Activated CD4-positive, CD25-positive, alpha-beta regulatory T cell treated with anti-CD3 and anti-CD28 coated beads, Interleukin-2, amount 50 U/mL, for 24 hours (primary cell): ENCODE measurements around the gene CNTNAP2.

Source experiments
- ATAC-seq, 2 donors: fragments of 150-1000 bp; cut with Tn5 transposase; one replicate each; pipeline ENCODE4 v1.10.0; 2021; ENCODE audit warnings: mild to moderate bottlenecking in 1 of 2, moderate library complexity in 1 of 2

The CNTNAP2 gene

DNA sequence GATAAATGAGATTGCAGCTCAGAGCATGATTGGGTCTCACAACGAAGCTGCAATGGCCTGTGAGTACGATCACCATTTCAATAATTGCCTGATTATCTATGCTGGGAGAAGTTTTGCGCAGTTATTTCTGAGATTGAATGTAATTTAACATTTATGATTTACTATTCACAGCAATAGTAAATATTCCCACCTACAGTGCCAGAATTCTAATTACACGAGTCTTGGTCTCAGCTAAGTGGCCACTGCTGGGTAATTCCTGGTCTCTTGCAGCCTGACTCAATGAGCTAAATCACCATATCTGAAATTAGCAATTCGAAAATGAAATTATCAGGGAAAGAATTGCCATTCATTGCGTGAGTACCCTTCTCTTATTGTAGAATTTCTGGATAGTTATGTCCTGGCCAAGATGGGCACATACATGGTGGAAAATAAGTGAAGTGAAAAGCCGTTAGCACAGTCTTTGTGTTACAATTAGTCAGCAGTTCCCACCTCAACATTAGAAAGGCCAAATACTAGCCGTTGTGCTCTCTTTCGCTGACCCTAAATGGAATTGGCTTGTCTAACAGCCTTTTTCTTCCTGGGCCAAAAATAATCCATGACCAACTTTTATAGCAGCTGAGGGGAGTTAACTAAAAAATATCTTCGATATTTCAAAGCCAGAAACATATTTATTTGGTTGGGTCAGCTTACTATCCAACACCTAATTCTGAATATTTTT, 1793.0 kb downstream of the CNTNAP2 start:
- no peak for ATAC-seq

DNA sequence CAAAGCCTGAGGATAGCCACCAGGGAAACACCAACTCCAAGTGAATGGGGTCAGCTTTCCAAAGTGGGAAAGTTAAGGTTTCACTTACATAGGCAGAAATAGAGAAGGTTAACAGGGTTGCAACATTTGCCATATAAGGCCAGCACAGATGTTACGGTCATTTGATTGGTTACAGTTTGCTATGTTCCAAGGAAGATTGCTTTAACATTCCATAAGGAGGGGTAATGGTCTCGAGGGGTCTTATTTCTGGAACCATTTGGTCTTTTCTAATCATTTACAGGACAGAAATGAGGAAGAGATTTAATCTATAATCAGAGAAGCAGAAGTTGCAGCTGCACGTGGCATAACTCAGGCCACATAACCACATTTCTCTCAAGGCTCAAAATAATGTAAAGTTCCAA, 1794.6 kb downstream of the CNTNAP2 start:
- no peak for ATAC-seq

GRCh38 chr7:147912291-147912690, 1795.7 kb downstream of the CNTNAP2 start:
- no peak for ATAC-seq

DNA sequence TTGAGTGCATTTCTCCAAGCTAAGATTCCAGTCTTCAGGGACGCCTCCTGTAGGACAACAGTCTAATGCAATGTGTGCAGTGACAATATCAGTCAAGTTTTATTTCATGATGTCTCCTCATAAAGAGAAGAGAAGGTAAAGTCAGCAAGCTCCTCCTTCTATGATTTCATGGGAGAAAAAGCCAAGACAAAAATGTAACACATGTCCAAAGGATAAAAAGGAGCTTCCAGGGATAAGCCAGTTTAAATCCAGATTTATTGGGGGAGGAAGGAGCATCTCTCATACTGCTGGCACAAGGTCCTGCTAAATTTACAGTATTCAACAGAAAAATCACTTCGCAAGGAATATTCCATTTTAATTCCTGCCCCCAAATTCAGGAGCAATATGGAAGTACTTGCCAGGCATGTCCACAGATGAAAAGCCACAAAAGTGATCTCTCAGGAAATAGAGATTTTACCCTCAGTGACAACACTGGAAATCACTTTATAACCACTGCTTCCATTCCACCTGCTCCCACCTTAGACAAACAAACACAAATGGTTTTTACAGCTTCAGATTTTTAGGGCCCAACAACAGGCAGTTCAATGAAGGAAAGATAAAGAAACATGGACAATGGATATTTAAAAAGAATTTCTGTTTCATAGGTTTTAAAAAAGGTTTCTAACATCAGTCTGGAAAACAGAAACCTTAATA, 1796.5 kb downstream of the CNTNAP2 start:
- no peak for ATAC-seq

GRCh38 chr7:147915781-147916180, 1799.2 kb downstream of the CNTNAP2 start:
- ATAC-seq: no peak

DNA sequence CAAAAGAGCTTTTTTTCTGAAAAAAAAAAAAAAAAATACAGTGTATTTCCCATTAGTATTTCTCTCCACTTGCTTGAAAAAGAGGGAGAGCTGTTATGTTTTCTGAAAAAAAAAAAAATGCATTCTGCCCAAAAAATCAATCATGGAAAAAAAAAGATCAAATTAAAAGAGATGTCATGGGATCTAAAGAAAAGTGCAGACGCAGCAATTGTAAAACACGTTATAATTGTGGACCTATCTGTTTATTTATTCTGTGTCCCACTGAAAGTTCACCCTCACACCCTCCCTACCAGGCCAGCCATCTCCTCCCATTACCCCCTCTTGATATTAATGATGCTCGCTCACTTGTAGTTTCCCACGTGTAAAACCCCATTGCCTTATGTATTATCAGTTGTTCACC, 1800.0 kb downstream of the CNTNAP2 start:
- ATAC-seq: no peak

GRCh38 chr7:147923841-147924240, 1807.2 kb downstream of the CNTNAP2 start:
- ATAC-seq: no peak

DNA sequence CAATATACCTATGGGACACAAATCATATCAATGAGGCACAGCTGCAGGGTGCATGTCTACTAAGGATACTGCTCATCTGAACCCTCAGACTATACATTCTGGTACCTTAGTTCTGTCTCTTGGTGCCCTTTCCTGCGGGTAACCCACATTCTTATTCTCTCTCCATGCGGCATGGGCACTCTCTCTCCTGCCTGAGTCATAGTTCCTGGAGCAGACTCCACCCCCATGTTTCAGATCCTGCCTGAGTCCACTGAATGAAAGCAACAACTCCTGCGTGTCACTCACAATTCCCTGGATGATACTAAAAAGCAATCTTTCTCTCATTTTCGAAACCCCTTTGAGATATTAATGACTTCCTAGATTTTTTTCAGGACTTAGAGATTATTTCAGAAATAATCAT, 1820.8 kb downstream of the CNTNAP2 start:
- ATAC-seq: no peak

- ATAC-seq: no peak
Observed at GRCh38 chr7:147941381-147941780, 1824.8 kb downstream of the CNTNAP2 start.

GRCh38 chr7:147944321-147944720, 1827.7 kb downstream of the CNTNAP2 start:
- ATAC-seq: no peak

- ATAC-seq: no peak
Observed at GRCh38 chr7:147952918-147953317, 1836.3 kb downstream of the CNTNAP2 start.

DNA sequence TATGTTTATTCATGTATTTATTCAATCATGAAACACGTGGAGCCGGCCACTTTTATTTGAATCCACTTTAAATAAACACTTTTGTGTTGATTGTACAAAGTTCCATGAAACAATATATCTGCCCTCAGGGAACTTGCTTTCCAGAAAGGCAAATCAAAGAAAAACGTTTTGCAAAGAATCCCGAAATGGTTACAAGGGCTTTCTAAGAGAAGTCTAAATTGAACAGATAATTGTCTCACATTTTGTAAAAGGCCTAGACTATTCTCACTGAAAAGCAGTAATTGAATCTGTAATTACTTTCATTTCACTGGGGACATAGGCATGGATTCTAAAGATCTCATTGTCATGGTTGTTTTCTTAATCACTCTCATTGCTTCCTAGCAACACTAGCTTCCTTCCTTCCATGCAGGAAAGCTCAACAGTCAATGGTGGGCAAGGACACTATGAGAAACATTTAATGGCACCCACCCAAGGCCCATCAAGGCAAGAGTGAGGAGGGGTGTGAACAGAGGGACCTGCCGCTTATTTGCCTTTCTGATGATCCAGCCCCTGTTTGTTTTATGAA, 1851.5 kb downstream of the CNTNAP2 start:
- ATAC-seq: no peak

GRCh38 chr7:147971606-147972110, 1855.1 kb downstream of the CNTNAP2 start:
- no peak for ATAC-seq

DNA sequence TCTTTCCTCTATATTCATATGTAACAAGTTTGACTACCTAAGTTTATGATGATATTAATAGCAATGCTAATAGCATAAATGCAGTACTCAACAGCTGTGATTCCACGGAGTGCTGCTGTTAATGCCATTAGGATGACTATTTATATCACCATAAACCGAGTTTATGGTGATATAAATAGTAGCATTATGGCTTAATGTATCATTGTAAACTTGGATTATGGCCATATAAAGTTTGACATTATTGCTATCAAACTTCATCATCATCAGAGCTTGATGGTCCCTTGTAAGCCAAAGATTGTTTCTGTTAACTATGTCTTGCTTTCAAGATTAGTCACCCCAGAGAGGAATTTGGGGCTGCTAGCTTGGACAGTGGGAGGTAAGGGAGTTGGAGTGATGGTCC, 1861.6 kb downstream of the CNTNAP2 start:
- no peak for ATAC-seq

DNA sequence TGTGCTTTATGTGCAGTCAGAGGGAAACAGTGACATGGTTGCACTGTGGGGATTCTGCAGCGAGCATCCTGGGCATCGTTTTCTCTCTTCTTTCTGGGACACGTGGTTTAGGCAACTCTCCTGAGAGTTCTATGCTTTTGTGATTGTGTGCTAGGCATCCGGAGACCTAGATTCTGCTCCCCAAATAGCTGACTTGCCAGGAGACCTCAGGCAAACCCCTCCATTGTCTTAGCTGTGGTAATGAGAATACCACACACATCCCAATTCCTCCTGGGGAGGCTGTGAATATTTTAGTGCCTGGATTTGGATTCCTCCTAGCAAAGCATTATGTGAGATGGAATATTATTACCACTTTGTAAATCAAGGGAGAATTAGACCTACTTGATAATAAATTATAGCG, 1862.0 kb downstream of the CNTNAP2 start:
- ATAC-seq: no peak

GRCh38 chr7:147980826-147981813, 1864.5 kb downstream of the CNTNAP2 start:
- peak; percentile 46 to 70 for ATAC-seq

DNA sequence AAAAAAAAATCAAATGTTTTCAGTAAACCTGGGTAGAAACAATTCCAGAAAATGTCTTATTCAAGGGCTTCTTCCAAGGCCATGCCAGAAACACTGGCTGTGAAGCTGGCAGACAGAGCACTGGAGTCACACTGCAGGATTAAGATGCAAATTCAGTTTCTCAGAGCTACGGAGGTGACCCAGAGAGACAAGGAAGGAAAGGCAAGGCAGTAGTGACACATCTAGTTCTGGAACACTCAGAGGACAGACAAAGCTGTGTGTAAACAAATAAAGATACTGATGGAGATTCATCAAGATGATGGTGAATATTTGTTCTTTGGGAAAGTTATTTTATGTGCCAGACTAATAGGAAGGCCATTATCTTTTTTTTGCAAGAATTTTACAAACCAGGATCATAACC, 1865.7 kb downstream of the CNTNAP2 start:
- no peak for ATAC-seq

GRCh38 chr7:147984265-147984664, 1867.7 kb downstream of the CNTNAP2 start:
- ATAC-seq: no peak

DNA sequence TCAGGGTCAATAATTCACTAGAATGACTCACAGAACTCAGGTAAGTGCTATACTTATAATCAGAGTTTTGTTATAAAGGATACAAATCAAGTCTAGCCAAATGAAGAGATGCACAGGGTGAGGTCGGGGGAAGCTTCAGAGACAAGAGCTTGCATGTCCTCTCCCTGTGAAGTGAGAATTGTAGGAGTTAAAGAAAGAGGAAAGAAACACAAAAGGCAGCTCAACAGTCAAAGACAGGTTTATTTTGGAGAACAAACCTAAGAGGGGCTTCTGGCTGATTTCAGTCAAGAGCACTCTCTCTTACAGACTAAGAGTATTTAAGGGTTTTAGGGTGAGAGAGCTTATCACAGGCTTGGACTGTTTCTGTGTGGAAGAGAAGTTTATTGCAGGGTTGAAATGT, 1873.5 kb downstream of the CNTNAP2 start:
- ATAC-seq: no peak

DNA sequence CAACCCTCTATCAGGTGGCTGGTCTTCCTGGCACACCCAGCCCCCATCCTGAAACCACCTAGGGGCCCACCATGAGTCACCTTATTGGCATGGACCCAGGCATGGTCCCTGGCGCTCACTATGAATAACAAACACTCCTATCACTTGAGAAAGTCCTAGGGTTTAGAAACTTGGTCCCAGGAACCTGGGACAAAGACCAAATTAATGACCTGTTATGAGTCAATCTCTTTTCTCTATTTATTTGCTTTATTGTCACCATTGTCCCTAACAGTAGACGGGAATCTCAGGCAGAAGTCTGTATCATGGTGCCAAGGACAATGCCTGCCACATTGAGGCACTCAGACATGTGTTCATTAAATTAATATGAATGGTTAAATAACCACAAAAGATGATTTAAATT, 1874.3 kb downstream of the CNTNAP2 start:
- no peak for ATAC-seq

DNA sequence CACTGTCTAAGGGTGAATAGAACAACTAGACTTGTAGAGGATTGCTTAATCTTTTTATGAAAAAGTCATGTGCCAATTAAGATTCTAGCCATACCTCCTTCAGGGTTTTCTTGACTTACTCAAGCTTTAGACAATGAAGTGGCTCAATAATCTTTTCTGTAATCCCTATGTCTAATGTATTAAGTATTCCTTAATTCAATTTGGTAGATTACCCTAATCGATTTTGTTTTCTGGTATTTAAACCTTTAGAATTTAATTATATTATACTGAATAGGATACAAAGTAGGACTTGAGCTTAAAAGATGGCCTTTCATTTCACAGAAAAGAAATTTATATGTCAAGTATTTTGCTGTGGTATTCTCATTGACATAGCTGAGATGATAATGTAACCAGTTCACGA, 1876.1 kb downstream of the CNTNAP2 start:
- no peak for ATAC-seq

GRCh38 chr7:147997636-147998035, 1881.0 kb downstream of the CNTNAP2 start:
- no peak for ATAC-seq

DNA sequence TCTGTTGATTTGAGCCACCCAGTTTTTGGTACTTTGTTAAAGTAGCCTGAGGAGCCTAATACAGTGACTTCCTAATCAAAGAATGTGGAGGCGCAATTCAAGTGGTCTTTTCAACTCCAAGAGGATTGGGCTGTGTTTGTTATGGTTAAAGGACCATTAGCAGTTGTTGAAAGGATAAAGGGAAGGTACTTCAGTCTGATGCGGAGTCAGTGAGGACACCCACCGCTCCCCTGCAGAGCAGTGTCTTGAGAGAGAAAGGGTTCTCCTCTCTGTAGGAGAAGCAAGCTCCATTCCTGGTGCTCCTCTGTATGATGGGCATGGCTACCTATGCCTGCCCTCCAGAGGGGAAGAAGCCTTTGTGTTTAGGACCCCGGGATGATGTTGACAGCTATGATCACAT, 1883.4 kb downstream of the CNTNAP2 start:
- ATAC-seq: no peak
